NT2/D1 (cell line): ENCODE data around the gene FAM89A.
"Not testable (repeated sequence)": the region's sequence is repeated elsewhere in the genome, so short reads cannot be mapped to it uniquely, and the experiment has no call there.

Source experiments
- SUZ12 ChIP-seq: IDR thresholded peaks from 2 replicates; pipeline ENCODE4 v1.6.1; 2011; ENCODE audit not compliant: insufficient read length, insufficient read depth; ENCODE audit errors: extremely low read depth
- YY1 ChIP-seq: IDR thresholded peaks from 2 replicates; pipeline ENCODE4 v1.6.1; 2011; ENCODE audit not compliant: insufficient read length, insufficient read depth
- ZNF274 ChIP-seq: IDR thresholded peaks from 2 replicates; pipeline ENCODE4 v1.6.1; 2011; ENCODE audit warnings: mild to moderate bottlenecking, low read depth, low read length

- TF ChIP-seq SUZ12, ZNF274, YY1: not testable (repeated sequence)
Measured at GRCh38 chr1:231050932-231051331, 10.9 kb upstream of the FAM89A start.
